ENCODE measurements around the gene LENG1.

The LENG1 gene

GRCh38 chr19:54133957-54134590 lies 25.4 kb downstream of the LENG1 start:
- Histone ChIP-seq H3K27ac (ENCODE audit: low read length) (no peak overlapping the region), H3K9ac (ENCODE audit: low read depth, low read length) (no peak overlapping the region), H3K79me2 (ENCODE audit: insufficient read depth, low read length) (peaks cover 15% of the 10 kb centered on the region), H3K27me3 (ENCODE audit: insufficient read depth, low read length, poor library complexity) (no peaks in the 10 kb centered on the region), H3K4me2 (ENCODE audit: insufficient read depth, low read length) (no peak overlapping the region), H3K36me3 (ENCODE audit: insufficient read depth, low read length) (peaks cover 32% of the 10 kb centered on the region), H3K4me1 (ENCODE audit: insufficient read depth, low read length) (peaks cover 21% of the 10 kb centered on the region), H2AFZ (ENCODE audit: low read depth, low read length) (no peak overlapping the region), H4K20me1 (ENCODE audit: insufficient read depth, low read length) (peaks cover 21% of the 10 kb centered on the region), H3K9me3 (ENCODE audit: insufficient read depth, low read length, severe bottlenecking) (no peaks in the 10 kb centered on the region), H3K4me3 (ENCODE audit: low read depth in 1 of 2, low read length in 2 of 2) (no peak overlapping the region)
- DNase-seq (no peak), ATAC-seq (ENCODE audit: insufficient read depth, low read depth) (no peak)
- TF ChIP-seq CTCF (IDR thresholded peaks at IDR 0.05; ENCODE audit: borderline replicate concordance, extremely low read depth, low read length, poor library complexity, severe bottlenecking) = no peak
- TF ChIP-seq EZH2 (IDR thresholded peaks at IDR 0.05; ENCODE audit: borderline replicate concordance, low read depth, low read length, severe bottlenecking) = no peak

- ATAC-seq (ENCODE audit: insufficient read depth, low read depth) (no peak), DNase-seq (no peak)
- Histone ChIP-seq H3K36me3 (ENCODE audit: insufficient read depth, low read length) (peaks cover 32% of the 10 kb centered on the region), H3K9ac (ENCODE audit: low read depth, low read length) (no peak overlapping the region), H3K27me3 (ENCODE audit: insufficient read depth, low read length, poor library complexity) (no peaks in the 10 kb centered on the region), H3K4me1 (ENCODE audit: insufficient read depth, low read length) (peaks cover 14% of the 10 kb centered on the region), H4K20me1 (ENCODE audit: insufficient read depth, low read length) (peaks cover 17% of the 10 kb centered on the region), H3K4me2 (ENCODE audit: insufficient read depth, low read length) (no peak overlapping the region), H3K27ac (ENCODE audit: low read length) (no peak overlapping the region), H3K4me3 (ENCODE audit: low read depth in 1 of 2, low read length in 2 of 2) (no peak overlapping the region), H3K79me2 (ENCODE audit: insufficient read depth, low read length) (peaks cover 8% of the 10 kb centered on the region), H2AFZ (ENCODE audit: low read depth, low read length) (no peak overlapping the region), H3K9me3 (ENCODE audit: insufficient read depth, low read length, severe bottlenecking) (no peaks in the 10 kb centered on the region)
- TF ChIP-seq CTCF (IDR thresholded peaks at IDR 0.05; ENCODE audit: borderline replicate concordance, extremely low read depth, low read length, poor library complexity, severe bottlenecking) (no peak), EZH2 (IDR thresholded peaks at IDR 0.05; ENCODE audit: borderline replicate concordance, low read depth, low read length, severe bottlenecking) (no peak)
These were observed 26.1 kb downstream of the LENG1 start for GRCh38 chr19:54133312-54133956.

DNA sequence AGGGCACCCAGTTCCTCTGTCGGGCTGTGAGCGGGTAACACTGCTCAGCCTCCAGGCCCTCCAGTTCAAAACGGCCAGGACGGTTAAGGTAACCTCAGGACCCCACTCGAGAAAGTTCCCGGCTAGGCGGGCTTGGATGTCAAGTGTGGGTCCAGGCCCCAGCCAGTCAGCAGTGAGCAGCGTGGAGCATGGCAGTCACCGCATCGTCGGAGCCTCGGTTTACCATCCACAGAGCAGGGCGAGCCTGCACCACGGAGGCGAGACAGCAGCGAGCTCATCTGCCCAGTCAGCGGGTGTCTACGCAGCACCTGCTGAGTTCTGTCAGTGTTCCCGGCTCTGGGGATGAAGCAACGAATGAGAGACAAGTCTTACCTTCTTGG lies 29.9 kb downstream of the LENG1 start:
- Histone ChIP-seq H3K79me2 (ENCODE audit: insufficient read depth, low read length) (no peaks in the 10 kb centered on the region), H3K27ac (ENCODE audit: low read length) (no peak overlapping the region), H3K36me3 (ENCODE audit: insufficient read depth, low read length) (peaks cover 65% of the 10 kb centered on the region), H3K27me3 (ENCODE audit: insufficient read depth, low read length, poor library complexity) (no peaks in the 10 kb centered on the region), H2AFZ (ENCODE audit: low read depth, low read length) (no peak overlapping the region), H3K9me3 (ENCODE audit: insufficient read depth, low read length, severe bottlenecking) (no peaks in the 10 kb centered on the region), H4K20me1 (ENCODE audit: insufficient read depth, low read length) (peaks cover 18% of the 10 kb centered on the region), H3K9ac (ENCODE audit: low read depth, low read length) (no peak overlapping the region), H3K4me2 (ENCODE audit: insufficient read depth, low read length) (no peak overlapping the region), H3K4me1 (ENCODE audit: insufficient read depth, low read length) (no peaks in the 10 kb centered on the region), H3K4me3 (ENCODE audit: low read depth in 1 of 2, low read length in 2 of 2) (no peak overlapping the region)
- no peak for TF ChIP-seq EZH2 (IDR thresholded peaks at IDR 0.05; ENCODE audit: borderline replicate concordance, low read depth, low read length, severe bottlenecking)
- TF ChIP-seq CTCF (IDR thresholded peaks at IDR 0.05; ENCODE audit: borderline replicate concordance, extremely low read depth, low read length, poor library complexity, severe bottlenecking) = no peak
- DNase-seq (no peak), ATAC-seq (ENCODE audit: insufficient read depth, low read depth) (no peak)

Measured in DND-41 (cell line).